Mesodermal cell (in vitro differentiated cells): Measurements from ENCODE around the gene RAPSN. TPM values are rescaled to one million over a fixed set of nuclear protein-coding genes. Genes with fewer than 3 reads are reported as not detected.

Experiments
- H3K27ac ChIP-seq: 2 replicates; pipeline ENCODE4 v1.7.0; 2013; ENCODE audit warnings: mild to moderate bottlenecking, low read depth, low read length, moderate library complexity; ENCODE audit not compliant: severe bottlenecking
- H3K36me3 ChIP-seq: 2 replicates; pipeline ENCODE4 v1.7.1; 2013; ENCODE audit warnings: mild to moderate bottlenecking, low read length, moderate library complexity; ENCODE audit not compliant: control insufficient read depth, insufficient read depth
- H3K4me1 ChIP-seq: one replicate; pipeline ENCODE4 v1.7.1; 2013; ENCODE audit warnings: mild to moderate bottlenecking, low read length; ENCODE audit not compliant: insufficient read depth, control insufficient read depth, poor library complexity, severe bottlenecking
- H3K4me3 ChIP-seq: 2 replicates; pipeline ENCODE4 v1.7.0; 2013; ENCODE audit warnings: low read length, control low read depth, mild to moderate bottlenecking; ENCODE audit not compliant: insufficient read depth, poor library complexity, severe bottlenecking; ENCODE audit errors: extremely low read depth
- H3K9me3 ChIP-seq: 2 replicates; pipeline ENCODE4 v1.7.1; 2013; ENCODE audit warnings: mild to moderate bottlenecking, low read length, moderate library complexity; ENCODE audit not compliant: control insufficient read depth
- WGBS, 2 experiments: methylation state at CpG; one replicate each; pipeline ENCODE4 v1.1.5; 2013; ENCODE audit warnings: missing lambda C conversion rate in 2 of 2; ENCODE audit not compliant: insufficient coverage in 2 of 2; 5-methylcytosine and 5-hydroxymethylcytosine counted together
- polyA plus RNA-seq, 2 experiments: library from polyadenylated mRNA; stranded (reverse); fragments of 50-300 nt; gene quantifications; one replicate each; pipeline ENCODE4 v1.2.3, GENCODE V29; 2013

Gene RAPSN
- not detected for polyA plus RNA-seq (2013, experiment 1 of 2)
- polyA plus RNA-seq (2013, experiment 2 of 2), result not detected

- Histone ChIP-seq H3K4me1 (no peaks in the 10 kb centered on the region), H3K36me3 (no peaks in the 10 kb centered on the region), H3K9me3 (no peaks in the 10 kb centered on the region), H3K4me3 (no peak within 1 kb of the TSS), H3K27ac (no peak within 1 kb of the TSS)
- WGBS, 2 experiments, result 91 to 94% methylated on average over 24 to 32 of the region's 32 CpGs
These were observed at the start of gene RAPSN for GRCh38 chr11:47448566-47449427. Gene RAPSN (minus strand): TSS chr11:47449136. CDS start chr11:47448964, 172 bp downstream.

DNA sequence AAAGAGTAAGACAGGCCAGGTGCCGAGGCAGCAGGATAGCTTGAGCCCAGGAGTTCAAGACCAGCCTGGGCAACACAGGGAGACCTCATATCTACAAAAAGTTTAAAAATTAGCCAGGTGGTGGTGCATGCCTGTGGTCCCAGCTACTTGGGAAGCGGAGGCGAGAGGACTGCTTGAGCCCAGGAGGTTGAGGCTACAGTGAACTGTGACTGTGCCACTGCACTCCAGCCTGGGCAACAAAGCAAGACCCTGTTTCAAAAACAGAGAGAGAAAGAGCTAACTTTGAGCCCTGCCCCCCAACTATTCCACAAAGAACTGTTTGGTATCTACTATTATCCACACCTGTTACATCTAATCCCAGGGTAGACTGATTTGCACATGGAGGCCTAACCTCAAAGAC lies 49.2 kb upstream of the RAPSN start:
- Histone ChIP-seq H3K4me3 (no peak overlapping the region), H3K27ac (no peak overlapping the region), H3K9me3 (no peaks in the 10 kb centered on the region), H3K36me3 (peaks cover 85% of the 10 kb centered on the region), H3K4me1 (peaks cover 2% of the 10 kb centered on the region)
- 95 to 100% methylated on average over 3 of the region's 3 CpGs for WGBS, 2 experiments

DNA sequence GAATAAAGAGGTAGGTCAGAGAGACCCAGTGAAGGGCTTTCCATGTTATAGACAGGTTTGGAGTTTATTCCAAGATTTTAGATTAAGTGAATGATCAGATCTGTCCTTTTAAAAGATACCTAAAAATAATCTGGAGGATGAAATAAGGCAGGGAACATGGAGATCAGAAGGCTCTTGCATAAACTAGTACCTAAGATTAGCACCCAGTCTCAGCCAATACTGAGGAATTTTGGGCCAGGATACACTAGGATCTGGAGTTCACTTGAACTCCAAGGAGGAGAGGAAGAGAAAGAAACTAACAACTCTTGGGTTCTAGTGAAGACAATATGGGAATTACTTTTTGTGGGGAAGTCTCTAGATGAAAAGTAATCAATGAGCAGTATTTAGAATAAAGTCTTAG lies 47.9 kb upstream of the RAPSN start:
- no peak overlapping the region for H3K27ac ChIP-seq
- H3K4me3 ChIP-seq, result no peak overlapping the region
- H3K4me1 ChIP-seq, result peaks cover 2% of the 10 kb centered on the region
- H3K36me3 ChIP-seq, result peaks cover 88% of the 10 kb centered on the region
- H3K9me3 ChIP-seq, result no peaks in the 10 kb centered on the region

GRCh38 chr11:47495856-47496217 lies 46.9 kb upstream of the RAPSN start:
- no peak overlapping the region for H3K27ac ChIP-seq
- WGBS, 2 experiments, result 100% methylated on average over 1 of the region's 1 CpG; no CpG with 5 or more reads in 1 of the 2 experiments
- no peaks in the 10 kb centered on the region for H3K9me3 ChIP-seq
- H3K4me1 ChIP-seq, result peaks cover 2% of the 10 kb centered on the region
- no peak overlapping the region for H3K4me3 ChIP-seq
- peaks cover 90% of the 10 kb centered on the region for H3K36me3 ChIP-seq

DNA sequence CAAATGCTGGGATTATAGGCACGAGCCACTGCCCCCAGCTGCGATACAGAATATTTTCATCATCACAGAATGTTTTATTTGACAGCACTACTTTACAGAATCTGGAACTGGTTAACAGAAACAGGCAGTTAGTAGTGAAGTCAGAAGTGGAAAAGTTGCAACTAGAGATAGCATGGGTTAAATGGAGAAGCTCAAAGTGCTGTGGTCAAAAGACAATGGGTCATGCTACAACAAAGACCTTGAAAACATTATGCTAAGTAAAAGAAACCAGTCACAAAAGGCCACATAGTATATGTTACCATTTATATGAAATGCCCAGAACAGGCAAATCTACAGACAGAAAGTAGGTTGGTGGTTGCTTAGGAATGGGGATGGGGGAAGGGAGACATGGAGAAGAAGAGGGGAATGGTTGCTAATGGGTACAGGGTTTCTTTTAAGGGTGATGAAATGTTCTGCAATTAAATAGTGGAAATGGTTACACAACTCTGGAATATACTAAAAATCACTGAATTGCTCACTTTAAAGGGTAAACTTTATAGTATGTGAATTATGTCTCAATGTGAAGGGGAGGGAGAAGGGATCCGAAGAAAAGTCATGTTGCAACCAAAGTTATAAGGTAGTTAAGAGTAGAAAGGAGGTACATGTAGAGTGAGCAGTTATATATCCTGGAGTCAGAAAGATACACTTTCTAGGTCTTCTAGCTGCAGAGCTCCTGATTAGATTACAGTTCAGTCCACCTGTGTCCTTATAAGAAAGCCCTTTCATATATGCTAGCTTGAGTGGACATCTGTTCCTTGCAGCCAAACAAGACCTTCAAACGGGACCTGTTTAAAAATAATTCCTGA lies 46.3 kb upstream of the RAPSN start:
- no peak overlapping the region for H3K27ac ChIP-seq
- 91% methylated on average over 3 of the region's 4 CpGs; no CpG with 5 or more reads in 1 of the 2 experiments for WGBS, 2 experiments
- H3K9me3 ChIP-seq, result no peaks in the 10 kb centered on the region
- no peak overlapping the region for H3K4me3 ChIP-seq
- H3K36me3 ChIP-seq, result peaks cover 84% of the 10 kb centered on the region
- H3K4me1 ChIP-seq, result peaks cover 2% of the 10 kb centered on the region

DNA sequence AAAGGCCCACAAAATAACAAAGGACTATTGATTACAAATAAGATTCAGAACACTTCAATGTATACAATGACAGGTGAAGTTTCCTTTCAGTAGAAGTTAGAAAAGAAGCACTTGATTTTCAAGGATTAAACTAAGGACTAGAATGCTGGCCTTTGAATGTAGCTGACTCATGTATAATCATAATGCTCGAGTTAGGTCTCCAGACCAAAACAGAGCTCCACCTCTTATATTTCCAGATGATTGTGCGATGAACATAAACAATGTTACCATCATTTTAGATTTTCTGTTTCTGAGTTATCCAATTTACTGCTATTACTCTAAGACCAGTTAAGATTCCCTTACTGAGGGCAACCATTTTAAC lies 40.4 kb upstream of the RAPSN start:
- WGBS, 2 experiments, result 92 to 100% methylated on average over 2 of the region's 2 CpGs
- peaks cover 76% of the 10 kb centered on the region for H3K36me3 ChIP-seq

GRCh38 chr11:47488674-47489394 lies 39.9 kb upstream of the RAPSN start:
- Histone ChIP-seq H3K27ac (no peak overlapping the region), H3K36me3 (peaks cover 76% of the 10 kb centered on the region), H3K4me3 (no peak overlapping the region)

More for the DNA sequence above, 40.4 kb upstream of the RAPSN start:
- H3K9me3 ChIP-seq, result no peaks in the 10 kb centered on the region
- H3K27ac ChIP-seq, result no peak overlapping the region
- no peak overlapping the region for H3K4me3 ChIP-seq
- H3K4me1 ChIP-seq, result no peaks in the 10 kb centered on the region

GRCh38 chr11:47488111-47488510 lies 39.2 kb upstream of the RAPSN start:
- Histone ChIP-seq H3K27ac (no peak overlapping the region), H3K4me1 (no peaks in the 10 kb centered on the region), H3K36me3 (peaks cover 78% of the 10 kb centered on the region), H3K4me3 (no peak overlapping the region), H3K9me3 (no peaks in the 10 kb centered on the region)
- 100% methylated on average over 1 to 2 of the region's 3 CpGs for WGBS, 2 experiments

More at GRCh38 chr11:47488674-47489394, 39.9 kb upstream of the RAPSN start:
- Histone ChIP-seq H3K4me1 (no peaks in the 10 kb centered on the region), H3K9me3 (no peaks in the 10 kb centered on the region)
- 95% methylated on average over 2 of the region's 6 CpGs; no CpG with 5 or more reads in 1 of the 2 experiments for WGBS, 2 experiments

DNA sequence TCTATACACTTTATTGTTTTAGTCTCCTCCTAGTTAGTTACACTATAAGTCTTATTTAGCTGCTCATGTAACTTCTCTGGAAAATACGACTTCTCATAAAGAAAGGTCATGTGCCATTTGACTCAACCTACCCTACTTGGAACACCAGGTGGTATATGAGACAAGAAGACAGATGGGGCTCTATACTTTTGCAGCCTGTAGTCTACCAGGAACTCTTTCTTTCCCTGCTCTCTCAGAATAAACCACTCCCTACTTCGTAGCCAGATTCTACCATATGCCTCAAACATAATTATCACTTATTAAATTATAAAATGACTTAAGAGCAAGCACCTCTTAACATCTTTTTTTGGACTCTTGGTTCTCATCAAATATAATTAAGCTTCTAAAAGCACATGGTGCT lies 38.5 kb upstream of the RAPSN start:
- Histone ChIP-seq H3K36me3 (peaks cover 78% of the 10 kb centered on the region), H3K4me3 (no peak overlapping the region), H3K4me1 (no peaks in the 10 kb centered on the region), H3K27ac (no peak overlapping the region), H3K9me3 (no peaks in the 10 kb centered on the region)
- WGBS, 2 experiments, result no CpG with 5 or more reads among the region's 2 CpGs

DNA sequence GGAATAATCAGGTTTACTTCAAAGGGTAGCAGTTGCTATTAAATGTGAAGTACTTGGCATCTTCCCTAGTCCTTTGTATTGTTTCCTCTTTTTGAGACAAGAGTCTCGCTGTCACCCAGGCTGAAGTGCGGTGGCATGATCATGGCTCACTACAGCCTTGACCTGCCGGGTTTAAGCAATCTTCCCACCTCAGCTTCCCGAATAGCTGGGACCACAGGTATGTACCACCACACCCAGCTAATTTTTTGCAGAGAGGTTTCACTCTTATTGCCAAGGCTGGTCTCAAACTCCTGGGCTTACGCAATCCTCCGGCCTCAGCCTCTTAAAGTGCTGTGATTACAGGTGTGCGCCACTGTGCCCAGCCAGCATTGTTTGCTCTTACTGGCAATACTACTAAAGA lies 36.2 kb upstream of the RAPSN start:
- no peaks in the 10 kb centered on the region for H3K9me3 ChIP-seq
- WGBS, 2 experiments, result 100% methylated on average over 7 of the region's 7 CpGs
- H3K4me3 ChIP-seq, result no peak overlapping the region
- no peak overlapping the region for H3K27ac ChIP-seq
- H3K4me1 ChIP-seq, result no peaks in the 10 kb centered on the region
- H3K36me3 ChIP-seq, result peaks cover 89% of the 10 kb centered on the region
